NCI-H128 (cell line): ENCODE data around the gene CA5A.

Source experiments
- DNase-seq: peaks from one replicate; lab custom pipeline; 2025; ENCODE audit not compliant: unreplicated experiment; lab: John Stamatoyannopoulos, UW

Gene CA5A

GRCh38 chr16:87841340-87842208, 94.8 kb downstream of the CA5A start:
- no peak for DNase-seq

- no peak for DNase-seq
These were observed 95.9 kb downstream of the CA5A start for GRCh38 chr16:87840271-87840978.

- no peak for DNase-seq
These were observed 96.6 kb downstream of the CA5A start for GRCh38 chr16:87839542-87840270.

- DNase-seq: no peak
These were observed 97.4 kb downstream of the CA5A start for GRCh38 chr16:87838643-87839541.
